Measurements from ENCODE around the gene PLEKHH2. TPM values are rescaled to one million over a fixed set of nuclear protein-coding genes. Genes with fewer than 3 reads are reported as not detected.

PLEKHH2 gene
- total and polyA plus RNA-seq, 4 donors, result 2.5 to 311 (median 18.3) TPM

- 57 to 74% methylated on average over 5 of the region's 5 CpGs for WGBS, 2 donors
- H3K27ac ChIP-seq (ENCODE audit: low read depth in 1 of 2, low read length in 1 of 2), result no peak overlapping the region
Observed at GRCh38 chr2:43729491-43730174, 92.6 kb downstream of the PLEKHH2 start.

GRCh38 chr2:43731211-43731610, 94.2 kb downstream of the PLEKHH2 start:
- Histone ChIP-seq H3K9ac (ENCODE audit: insufficient read depth in 1 of 2, low read length in 2 of 2) (no peak overlapping the region), H3K27ac (ENCODE audit: low read depth in 1 of 2, low read length in 1 of 2) (no peak overlapping the region), H3K4me1 (ENCODE audit: control insufficient read depth in 5 of 5, insufficient read depth in 5 of 5, low read length in 5 of 5) (peaks cover 0 to 9% (median 0%) of the 10 kb centered on the region in 5 donors), H3K36me3 (ENCODE audit: control insufficient read depth in 4 of 4, insufficient read depth in 4 of 4, low read length in 4 of 4) (peaks cover 0 to 47% (median 10%) of the 10 kb centered on the region in 4 donors), H3K27me3 (ENCODE audit: control insufficient read depth in 3 of 3, insufficient read depth in 3 of 3, low read length in 2 of 3) (no peaks in the 10 kb centered on the region), H3K9me3 (ENCODE audit: control insufficient read depth in 4 of 4, insufficient read depth in 3 of 4, low read length in 3 of 4) (no peaks in the 10 kb centered on the region), H3K4me3 (no peak overlapping the region)
- WGBS, 2 donors, result 91 to 92% methylated on average over 1 of the region's 1 CpG
- ATAC-seq (ENCODE audit: insufficient read depth, low FRiP score), result no peak
- TF ChIP-seq CTCF (IDR thresholded peaks at IDR 0.05; ENCODE audit: control extremely low read depth, extremely low read depth), result no peak
- peak in 1 of 3 donors; percentile 28 for DNase-seq

More at GRCh38 chr2:43729491-43730174, 92.6 kb downstream of the PLEKHH2 start:
- ATAC-seq (ENCODE audit: insufficient read depth, low FRiP score) (no peak), DNase-seq (peak in 2 of 3 donors; percentile 33 to 65)
- Histone ChIP-seq H3K9me3 (ENCODE audit: control insufficient read depth in 4 of 4, insufficient read depth in 3 of 4, low read length in 3 of 4) (no peaks in the 10 kb centered on the region), H3K36me3 (ENCODE audit: control insufficient read depth in 4 of 4, insufficient read depth in 4 of 4, low read length in 4 of 4) (peaks cover 0 to 39% (median 10%) of the 10 kb centered on the region in 4 donors), H3K27me3 (ENCODE audit: control insufficient read depth in 3 of 3, insufficient read depth in 3 of 3, low read length in 2 of 3) (no peaks in the 10 kb centered on the region), H3K9ac (ENCODE audit: insufficient read depth in 1 of 2, low read length in 2 of 2) (no peak overlapping the region), H3K4me3 (no peak overlapping the region), H3K4me1 (ENCODE audit: control insufficient read depth in 5 of 5, insufficient read depth in 5 of 5, low read length in 5 of 5) (peaks cover 0 to 15% (median 0%) of the 10 kb centered on the region in 5 donors)
- no peak for TF ChIP-seq CTCF (IDR thresholded peaks at IDR 0.05; ENCODE audit: control extremely low read depth, extremely low read depth)

GRCh38 chr2:43736637-43737036, 99.6 kb downstream of the PLEKHH2 start:
- no peak overlapping the region for H3K9ac ChIP-seq (ENCODE audit: insufficient read depth in 1 of 2, low read length in 2 of 2)
- no peaks in the 10 kb centered on the region for H3K27me3 ChIP-seq (ENCODE audit: control insufficient read depth in 3 of 3, insufficient read depth in 3 of 3, low read length in 2 of 3)
- 75 to 81% methylated on average over 6 of the region's 6 CpGs for WGBS, 2 donors
- DNase-seq, result no peak
- peaks cover 0 to 63% (median 18%) of the 10 kb centered on the region in 4 donors for H3K36me3 ChIP-seq (ENCODE audit: control insufficient read depth in 4 of 4, insufficient read depth in 4 of 4, low read length in 4 of 4)
- H3K4me1 ChIP-seq (ENCODE audit: control insufficient read depth in 5 of 5, insufficient read depth in 5 of 5, low read length in 5 of 5), result no peaks in the 10 kb centered on the region
- TF ChIP-seq CTCF (IDR thresholded peaks at IDR 0.05; ENCODE audit: control extremely low read depth, extremely low read depth), result no peak
- H3K4me3 ChIP-seq, result no peak overlapping the region
- H3K9me3 ChIP-seq (ENCODE audit: control insufficient read depth in 4 of 4, insufficient read depth in 3 of 4, low read length in 3 of 4), result no peaks in the 10 kb centered on the region
- no peak for ATAC-seq (ENCODE audit: insufficient read depth, low FRiP score)
- peak overlapping the region in 1 of 2 donors; percentile 38 for H3K27ac ChIP-seq (ENCODE audit: low read depth in 1 of 2, low read length in 1 of 2)

Data from lung (tissue), 12 donors.